HepG2 (cell line): ENCODE data around the gene PLCB1.

Experiments
- GFI1 ChIP-seq: sonication (generic); formaldehyde crosslinking; IDR thresholded peaks from 2 replicates; pipeline ENCODE4 v1.5.0; 2020; ENCODE audit warnings: missing genetic modification reagents, mild to moderate bottlenecking, borderline replicate concordance
- HOXA7 ChIP-seq: sonication (generic); formaldehyde crosslinking; IDR thresholded peaks from 2 replicates; pipeline ENCODE4 v1.8.1; 2022; ENCODE audit warnings: mild to moderate bottlenecking, missing genetic modification reagents, moderate library complexity
- KAT7 ChIP-seq: IDR thresholded peaks from 2 replicates; pipeline ENCODE4 v1.6.1; 2018; ENCODE audit warnings: borderline replicate concordance, missing compliant biosample characterization
- ZNF839 ChIP-seq: sonication (generic); formaldehyde crosslinking; IDR thresholded peaks from 2 replicates; pipeline ENCODE4 v1.4.0; 2020; ENCODE audit warnings: missing genetic modification reagents, mild to moderate bottlenecking, borderline replicate concordance
- TF ChIP-seq, protein P1 (sequence below): sonication (generic); formaldehyde crosslinking; IDR thresholded peaks from 2 replicates; pipeline ENCODE4 v1.4.0; 2020; ENCODE audit warnings: missing genetic modification reagents
- TF ChIP-seq, protein P2 (sequence below): sonication (generic); formaldehyde crosslinking; IDR thresholded peaks from 2 replicates; pipeline ENCODE4 v1.5.0; 2020; ENCODE audit warnings: mild to moderate bottlenecking, missing genetic modification reagents, moderate library complexity

DNA sequence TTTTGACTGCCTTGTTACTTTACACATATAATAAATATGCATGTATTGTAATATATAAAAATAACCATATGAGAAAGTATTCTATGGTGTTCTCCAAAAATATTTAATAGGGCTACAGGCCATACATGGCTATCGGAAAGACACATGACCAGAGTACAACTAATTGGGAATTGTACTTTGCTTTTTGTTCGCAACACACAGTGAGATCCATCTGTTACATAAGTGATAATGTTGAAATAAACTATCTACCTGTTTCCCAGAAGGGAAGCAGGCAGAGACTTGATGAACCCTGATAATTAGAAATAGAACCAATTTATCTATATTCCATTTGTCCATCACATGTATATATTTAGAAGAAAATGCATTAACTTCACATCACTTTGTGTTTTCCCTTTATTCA is 592.8 kb downstream of the PLCB1 start:
- TF ChIP-seq, protein P1, sequence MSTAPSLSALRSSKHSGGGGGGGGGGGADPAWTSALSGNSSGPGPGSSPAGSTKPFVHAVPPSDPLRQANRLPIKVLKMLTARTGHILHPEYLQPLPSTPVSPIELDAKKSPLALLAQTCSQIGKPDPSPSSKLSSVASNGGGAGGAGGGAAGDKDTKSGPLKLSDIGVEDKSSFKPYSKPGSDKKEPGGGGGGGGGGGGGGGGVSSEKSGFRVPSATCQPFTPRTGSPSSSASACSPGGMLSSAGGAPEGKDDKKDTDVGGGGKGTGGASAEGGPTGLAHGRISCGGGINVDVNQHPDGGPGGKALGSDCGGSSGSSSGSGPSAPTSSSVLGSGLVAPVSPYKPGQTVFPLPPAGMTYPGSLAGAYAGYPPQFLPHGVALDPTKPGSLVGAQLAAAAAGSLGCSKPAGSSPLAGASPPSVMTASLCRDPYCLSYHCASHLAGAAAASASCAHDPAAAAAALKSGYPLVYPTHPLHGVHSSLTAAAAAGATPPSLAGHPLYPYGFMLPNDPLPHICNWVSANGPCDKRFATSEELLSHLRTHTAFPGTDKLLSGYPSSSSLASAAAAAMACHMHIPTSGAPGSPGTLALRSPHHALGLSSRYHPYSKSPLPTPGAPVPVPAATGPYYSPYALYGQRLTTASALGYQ (CRISPR knock-in tag) = no peak
- TF ChIP-seq ZNF839 (CRISPR knock-in tag) (no peak), KAT7 (CRISPR knock-in tag) (no peak), HOXA7 (CRISPR knock-in tag) (no peak), GFI1 (CRISPR knock-in tag) (no peak)
- TF ChIP-seq, protein P2, sequence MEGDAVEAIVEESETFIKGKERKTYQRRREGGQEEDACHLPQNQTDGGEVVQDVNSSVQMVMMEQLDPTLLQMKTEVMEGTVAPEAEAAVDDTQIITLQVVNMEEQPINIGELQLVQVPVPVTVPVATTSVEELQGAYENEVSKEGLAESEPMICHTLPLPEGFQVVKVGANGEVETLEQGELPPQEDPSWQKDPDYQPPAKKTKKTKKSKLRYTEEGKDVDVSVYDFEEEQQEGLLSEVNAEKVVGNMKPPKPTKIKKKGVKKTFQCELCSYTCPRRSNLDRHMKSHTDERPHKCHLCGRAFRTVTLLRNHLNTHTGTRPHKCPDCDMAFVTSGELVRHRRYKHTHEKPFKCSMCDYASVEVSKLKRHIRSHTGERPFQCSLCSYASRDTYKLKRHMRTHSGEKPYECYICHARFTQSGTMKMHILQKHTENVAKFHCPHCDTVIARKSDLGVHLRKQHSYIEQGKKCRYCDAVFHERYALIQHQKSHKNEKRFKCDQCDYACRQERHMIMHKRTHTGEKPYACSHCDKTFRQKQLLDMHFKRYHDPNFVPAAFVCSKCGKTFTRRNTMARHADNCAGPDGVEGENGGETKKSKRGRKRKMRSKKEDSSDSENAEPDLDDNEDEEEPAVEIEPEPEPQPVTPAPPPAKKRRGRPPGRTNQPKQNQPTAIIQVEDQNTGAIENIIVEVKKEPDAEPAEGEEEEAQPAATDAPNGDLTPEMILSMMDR (CRISPR knock-in tag) = no peak
